Breast epithelium (tissue), 3 donors: Measurements from ENCODE around the gene RIOX2.

Experiments used
- POLR2A ChIP-seq: fragments of 450-650 bp; IDR thresholded peaks from one replicate; pipeline ENCODE4 v1.6.1; 2016; ENCODE audit warnings: antibody characterized with exemption, mild to moderate bottlenecking, moderate library complexity
- POLR2AphosphoS5 ChIP-seq, 3 donors: sonication (generic); formaldehyde crosslinking; IDR thresholded peaks; one replicate each; pipeline ENCODE4 v1.6.1; 2017; ENCODE audit warnings: antibody characterized with exemption in 3 of 3
- TF ChIP-seq, protein P1 (sequence below), 3 donors: fragments of 450-650 bp; IDR thresholded peaks; one replicate each; pipeline ENCODE4 v1.5.1; 2016 to 2017; ENCODE audit warnings: antibody characterized with exemption in 3 of 3, mild to moderate bottlenecking in 3 of 3, moderate library complexity in 3 of 3

DNA sequence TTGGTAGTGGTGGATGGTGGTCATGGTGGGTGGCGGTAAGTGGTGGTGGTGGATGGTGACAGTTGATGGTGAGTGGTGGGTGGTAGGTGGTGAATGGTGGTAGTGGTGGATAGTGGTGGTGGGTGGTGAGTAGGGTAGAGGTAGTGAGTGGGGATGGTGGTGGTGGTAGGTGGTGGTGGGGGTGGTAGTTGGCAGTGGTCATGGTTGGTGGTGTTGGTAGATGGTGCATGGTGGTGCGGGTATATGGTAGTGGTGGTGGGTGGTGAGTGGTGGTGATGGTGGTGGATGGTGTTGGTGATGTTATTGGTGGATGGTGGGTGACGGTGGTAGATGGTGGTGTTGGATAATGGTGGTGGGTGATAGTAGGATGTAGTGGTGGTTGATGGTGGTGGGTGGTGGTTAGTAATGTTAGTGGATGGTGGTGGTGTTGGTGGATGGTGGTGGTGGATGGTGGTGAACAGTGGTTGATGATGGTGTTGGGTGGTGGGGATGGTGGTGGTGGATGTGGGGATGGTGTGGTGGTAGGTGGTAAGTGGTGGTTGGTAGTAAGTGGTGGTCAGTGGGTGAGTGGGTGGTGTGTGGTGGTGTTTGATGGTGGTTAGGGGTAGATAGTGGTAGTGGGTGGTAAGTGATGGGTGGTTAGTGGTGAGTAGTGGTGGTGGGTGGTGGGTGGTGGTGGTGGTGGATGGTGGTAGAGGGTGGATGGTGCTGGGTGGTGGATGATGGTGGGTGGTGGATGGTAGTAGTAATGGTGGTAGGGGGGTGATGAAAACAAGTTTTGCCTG is 16.7 kb upstream of the RIOX2 start:
- no peak for TF ChIP-seq POLR2A
- TF ChIP-seq, protein P1, sequence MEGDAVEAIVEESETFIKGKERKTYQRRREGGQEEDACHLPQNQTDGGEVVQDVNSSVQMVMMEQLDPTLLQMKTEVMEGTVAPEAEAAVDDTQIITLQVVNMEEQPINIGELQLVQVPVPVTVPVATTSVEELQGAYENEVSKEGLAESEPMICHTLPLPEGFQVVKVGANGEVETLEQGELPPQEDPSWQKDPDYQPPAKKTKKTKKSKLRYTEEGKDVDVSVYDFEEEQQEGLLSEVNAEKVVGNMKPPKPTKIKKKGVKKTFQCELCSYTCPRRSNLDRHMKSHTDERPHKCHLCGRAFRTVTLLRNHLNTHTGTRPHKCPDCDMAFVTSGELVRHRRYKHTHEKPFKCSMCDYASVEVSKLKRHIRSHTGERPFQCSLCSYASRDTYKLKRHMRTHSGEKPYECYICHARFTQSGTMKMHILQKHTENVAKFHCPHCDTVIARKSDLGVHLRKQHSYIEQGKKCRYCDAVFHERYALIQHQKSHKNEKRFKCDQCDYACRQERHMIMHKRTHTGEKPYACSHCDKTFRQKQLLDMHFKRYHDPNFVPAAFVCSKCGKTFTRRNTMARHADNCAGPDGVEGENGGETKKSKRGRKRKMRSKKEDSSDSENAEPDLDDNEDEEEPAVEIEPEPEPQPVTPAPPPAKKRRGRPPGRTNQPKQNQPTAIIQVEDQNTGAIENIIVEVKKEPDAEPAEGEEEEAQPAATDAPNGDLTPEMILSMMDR (IDR thresholded peaks at IDR 0.05) = no peak
- TF ChIP-seq POLR2AphosphoS5 (IDR thresholded peaks at IDR 0.05) = no peak
